Activated CD8-positive, alpha-beta memory T cell treated with anti-CD3 and anti-CD28 coated beads, Interleukin-2, amount 50 U/mL, for 48 hours (primary cell): Measurements from ENCODE around the gene EFL1.
"Not testable (repeated sequence)": the region's sequence is repeated elsewhere in the genome, so short reads cannot be mapped to it uniquely, and the experiment has no call there.

Source experiments
- DNase-seq: peaks from one replicate; pipeline ENCODE4 v3.0.0-alpha.2; 2020

The EFL1 gene

GRCh38 chr15:82262422-82263026 lies at the start of gene EFL1, which contains the start of gene SAXO2:
TSS of gene EFL1 (minus strand) at chr15:82262734. CDS start at chr15:82261778, 956 bp downstream.
TSS of gene SAXO2 (plus strand) at chr15:82262818. CDS start at chr15:82262880, 62 bp downstream.
- peak; percentile 96 for DNase-seq

DNA sequence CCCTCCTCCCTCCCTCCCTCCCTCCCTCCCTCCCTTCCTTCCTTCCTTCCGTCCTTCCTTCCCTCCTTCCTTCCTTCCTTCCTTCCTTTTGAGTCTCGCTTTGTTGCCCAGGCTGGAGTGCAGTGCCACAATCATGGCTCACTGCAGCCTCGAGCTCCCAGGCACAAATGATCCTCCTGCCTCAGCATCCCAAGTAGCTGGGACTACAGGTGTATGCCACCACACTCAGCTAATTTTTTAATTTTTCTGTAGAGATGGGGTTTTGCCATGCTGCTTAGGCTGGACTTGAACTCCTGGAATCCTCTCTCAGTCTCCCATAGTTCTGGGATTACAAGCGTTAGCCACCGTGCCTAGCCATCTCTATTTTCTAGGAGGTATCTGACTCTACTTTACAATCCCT lies 48.8 kb upstream of the EFL1 start:
- DNase-seq = not testable (repeated sequence)

GRCh38 chr15:82309802-82310201 lies 47.3 kb upstream of the EFL1 start:
- no peak for DNase-seq

- DNase-seq = no peak
These were observed 45.2 kb upstream of the EFL1 start for GRCh38 chr15:82307714-82308081.

- DNase-seq = peak; percentile 44
These were observed 44.5 kb upstream of the EFL1 start for GRCh38 chr15:82306791-82307713.

DNA sequence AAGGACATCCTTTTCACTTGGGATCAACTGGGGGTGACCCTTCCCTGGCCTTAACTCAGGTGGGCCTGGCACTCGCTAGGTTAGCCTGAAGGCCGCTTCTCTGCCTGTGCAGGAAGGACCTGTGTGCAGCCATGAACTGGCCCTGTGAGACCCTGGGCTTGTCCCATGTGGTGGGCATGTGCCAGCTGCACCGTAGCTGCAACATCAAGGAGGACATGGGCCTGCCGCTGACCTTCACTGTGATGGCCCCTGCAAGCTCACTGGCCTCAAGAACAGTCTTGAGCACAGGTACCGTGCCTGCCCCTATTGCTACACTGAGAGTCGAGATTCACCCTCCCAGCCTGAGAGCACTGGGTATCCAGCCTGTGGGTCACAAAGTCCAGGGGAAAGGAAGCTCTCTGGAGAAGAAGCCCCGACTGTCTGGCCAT lies 43.1 kb upstream of the EFL1 start:
- DNase-seq = peak; percentile 42

GRCh38 chr15:82304778-82305090 lies 42.2 kb upstream of the EFL1 start:
- no peak for DNase-seq

DNA sequence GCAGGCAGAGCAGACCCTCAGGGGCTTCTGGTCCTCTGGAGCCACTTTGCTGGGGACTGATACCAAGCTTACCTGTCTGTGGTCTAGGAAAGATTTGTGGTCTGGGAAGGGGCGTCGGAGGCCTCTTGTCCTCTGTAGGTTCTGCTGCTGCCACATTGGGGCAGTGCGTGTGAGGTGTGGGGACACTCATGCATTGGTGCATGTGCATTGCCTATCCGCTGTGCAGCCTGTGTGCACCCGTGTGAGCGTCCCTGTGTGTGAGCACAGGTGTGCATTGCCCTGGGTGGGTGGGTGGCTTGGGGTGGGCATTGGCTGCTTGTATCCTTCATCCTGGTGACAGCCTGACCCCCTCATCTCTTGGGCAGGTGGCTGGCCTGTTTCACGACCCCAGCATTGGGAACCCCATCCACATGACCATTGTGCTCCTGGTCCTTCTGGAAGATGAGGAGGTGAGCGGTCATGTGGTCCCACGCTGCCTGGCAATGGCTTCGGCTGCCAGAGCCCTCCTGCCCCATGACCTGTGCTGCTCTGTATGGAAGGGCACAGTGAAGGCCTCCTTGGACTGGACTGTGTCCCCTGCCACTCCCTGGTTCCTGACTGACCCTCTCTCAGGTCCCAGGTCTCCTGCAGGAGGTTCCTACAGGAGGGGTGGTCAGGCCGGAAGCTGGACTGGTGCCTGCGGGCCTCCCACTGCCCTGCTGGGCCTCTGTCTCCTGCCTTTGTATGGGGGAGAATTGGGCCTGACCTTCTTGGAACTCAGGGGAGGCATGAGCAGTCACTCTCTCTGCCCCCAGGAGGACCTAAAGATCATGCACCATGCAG lies 41.6 kb upstream of the EFL1 start:
- DNase-seq = no peak

DNA sequence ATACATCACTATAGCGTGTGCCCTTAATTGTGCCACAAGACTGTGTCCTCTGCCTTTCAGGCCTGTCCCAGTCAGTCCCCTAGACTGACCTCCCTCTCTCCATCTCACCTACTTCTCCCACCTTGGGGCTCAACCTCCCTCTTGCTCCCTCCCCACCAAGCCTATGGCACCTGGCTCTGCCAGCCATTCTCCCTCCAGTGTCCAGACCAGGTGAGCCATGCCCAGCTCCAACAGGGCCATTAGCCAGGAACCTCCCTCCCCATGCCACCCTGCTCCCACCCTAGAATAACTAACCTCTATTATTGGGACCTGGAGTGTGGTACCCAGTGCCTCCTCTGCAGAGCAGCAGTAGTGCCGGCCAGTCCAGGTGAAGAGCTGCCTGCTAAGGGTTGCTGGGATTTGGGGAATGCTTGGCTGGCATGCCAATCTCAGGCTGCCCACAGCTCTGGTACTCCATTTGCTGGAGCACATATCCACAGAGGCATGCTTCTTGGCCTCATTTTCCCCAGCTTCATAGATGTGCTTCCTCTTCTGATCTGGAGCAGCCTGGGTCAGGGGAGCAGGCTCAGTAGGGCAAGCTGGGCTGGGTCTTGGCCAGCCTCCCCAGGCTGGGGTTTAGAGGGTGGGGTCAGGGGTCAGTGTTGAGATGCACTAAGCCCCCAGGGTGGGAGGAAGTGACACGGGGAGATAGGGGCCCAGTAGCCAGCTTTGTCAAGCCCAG lies 38.9 kb upstream of the EFL1 start:
- no peak for DNase-seq

DNA sequence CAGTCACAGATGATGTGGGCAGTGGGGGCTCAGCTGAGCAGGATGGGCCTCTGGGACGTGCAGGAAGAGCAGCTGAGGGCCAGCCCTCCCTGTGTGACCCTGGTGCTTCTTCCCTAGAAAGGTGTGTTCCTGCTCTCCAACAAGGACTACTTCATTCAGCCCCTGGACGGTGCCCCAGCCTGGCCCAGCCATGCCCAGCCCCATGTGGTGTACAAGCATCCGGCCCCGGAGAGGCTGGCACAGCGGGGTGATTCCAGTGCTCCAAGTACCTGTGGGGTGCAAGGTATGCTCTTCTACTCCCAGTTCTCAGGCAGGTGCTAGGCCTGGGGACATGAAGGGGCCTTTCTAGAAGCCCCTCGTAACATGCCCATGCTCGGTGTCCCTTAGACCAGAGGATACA lies 38.3 kb upstream of the EFL1 start:
- no peak for DNase-seq

- DNase-seq = not testable (repeated sequence)
These were observed 37.8 kb upstream of the EFL1 start for GRCh38 chr15:82300326-82300725.

- not testable (repeated sequence) for DNase-seq
These were observed 37.0 kb upstream of the EFL1 start for GRCh38 chr15:82299511-82299914.

DNA sequence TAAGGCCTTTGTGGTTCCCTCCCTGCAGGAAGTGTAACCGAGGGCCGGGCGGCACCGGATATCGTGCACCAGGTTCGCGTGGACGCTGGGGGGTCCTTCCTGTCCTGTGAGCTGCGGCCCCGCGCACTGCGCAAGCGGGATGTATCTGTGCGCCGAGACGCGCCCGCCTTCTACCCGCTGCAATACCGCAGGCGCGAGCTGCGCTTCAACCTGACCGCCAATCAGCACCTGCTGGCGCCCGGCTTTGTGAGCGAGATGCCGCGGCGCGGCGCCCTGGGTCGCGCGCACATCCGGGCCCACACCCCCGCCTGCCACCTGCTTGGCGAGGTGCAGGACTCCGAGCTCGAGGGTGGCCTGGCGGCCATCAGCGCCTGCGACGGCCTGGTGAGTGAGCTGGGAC lies 36.0 kb upstream of the EFL1 start:
- peak; percentile 71 for DNase-seq

GRCh38 chr15:82298032-82298431 lies 35.5 kb upstream of the EFL1 start:
- DNase-seq = no peak

DNA sequence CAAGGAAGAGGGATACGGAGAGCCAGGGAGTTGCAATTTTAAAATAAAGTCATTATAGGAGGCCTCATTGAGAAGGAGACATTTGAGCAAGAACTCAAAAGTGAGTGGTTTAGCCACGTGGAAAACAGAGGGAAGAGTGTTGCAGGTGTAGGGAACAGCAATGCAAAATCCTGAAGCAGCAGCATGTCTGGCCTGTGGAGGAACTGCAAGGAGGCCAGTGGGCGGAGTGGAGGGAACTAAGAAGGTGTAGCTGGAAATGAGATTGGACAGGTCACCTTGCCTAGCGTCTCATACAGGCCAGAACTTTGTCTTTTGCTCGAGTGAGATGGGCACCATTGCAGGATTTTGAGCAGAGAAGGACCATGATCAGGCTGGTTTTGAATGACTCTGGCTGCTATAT lies 35.0 kb upstream of the EFL1 start:
- no peak for DNase-seq

- no peak for DNase-seq
These were observed 31.6 kb upstream of the EFL1 start for GRCh38 chr15:82294061-82294690.

DNA sequence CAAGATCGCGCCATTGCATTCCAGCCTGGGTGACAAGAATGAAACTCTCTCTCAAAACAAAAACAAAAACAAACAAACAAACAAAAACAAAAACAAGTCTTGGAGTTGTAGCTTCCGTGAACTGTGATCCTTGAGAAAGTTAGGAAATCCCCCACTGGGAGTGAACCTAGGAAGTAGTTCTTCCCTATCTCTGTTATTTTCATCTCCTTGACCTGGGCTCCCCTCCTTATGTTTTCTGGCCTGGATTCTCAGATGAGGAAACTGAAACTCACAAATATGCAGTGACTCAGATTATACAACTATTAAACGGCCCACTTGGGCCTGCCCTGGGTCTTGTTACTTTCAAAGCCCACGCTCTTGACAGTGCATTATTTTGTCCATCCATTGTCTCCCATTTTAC lies 29.7 kb upstream of the EFL1 start:
- DNase-seq = no peak

DNA sequence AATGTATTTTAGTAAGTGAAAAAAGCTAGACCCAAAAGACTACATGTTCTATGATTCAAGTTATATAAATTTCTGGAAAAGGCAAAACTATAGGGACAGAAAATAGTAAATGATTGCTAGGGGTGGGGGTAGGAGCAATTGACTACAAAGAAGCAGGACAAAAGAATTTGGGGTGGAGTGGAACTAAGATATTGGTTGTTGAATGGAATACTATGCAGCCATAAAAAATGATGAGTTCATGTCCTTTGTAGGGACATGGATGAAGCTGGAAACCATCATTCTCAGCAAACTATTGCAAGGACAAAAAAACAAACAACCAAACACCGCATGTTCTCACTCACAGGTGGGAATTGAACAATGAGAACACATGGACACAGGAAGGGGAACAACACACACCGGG lies 25.7 kb upstream of the EFL1 start:
- not testable (repeated sequence) for DNase-seq

DNA sequence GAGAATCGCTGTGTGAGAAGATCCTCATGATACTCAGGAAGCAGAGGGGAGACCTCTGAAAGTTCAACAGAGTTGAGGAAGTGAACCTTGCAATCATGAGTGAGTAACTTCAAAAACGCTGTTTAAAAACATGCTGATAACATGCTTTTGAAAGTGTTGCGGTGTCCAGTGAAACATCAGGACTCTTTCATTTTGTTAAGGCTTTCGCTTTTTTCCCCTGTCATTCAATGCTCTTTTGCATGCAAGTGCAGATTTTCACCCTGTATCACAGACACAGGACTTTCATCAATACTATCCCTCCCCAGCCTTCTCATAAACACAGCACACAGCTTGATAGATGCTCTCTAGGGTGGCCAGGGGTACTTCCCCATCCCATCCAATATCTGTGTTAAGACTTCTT lies 23.9 kb upstream of the EFL1 start:
- not testable (repeated sequence) for DNase-seq

DNA sequence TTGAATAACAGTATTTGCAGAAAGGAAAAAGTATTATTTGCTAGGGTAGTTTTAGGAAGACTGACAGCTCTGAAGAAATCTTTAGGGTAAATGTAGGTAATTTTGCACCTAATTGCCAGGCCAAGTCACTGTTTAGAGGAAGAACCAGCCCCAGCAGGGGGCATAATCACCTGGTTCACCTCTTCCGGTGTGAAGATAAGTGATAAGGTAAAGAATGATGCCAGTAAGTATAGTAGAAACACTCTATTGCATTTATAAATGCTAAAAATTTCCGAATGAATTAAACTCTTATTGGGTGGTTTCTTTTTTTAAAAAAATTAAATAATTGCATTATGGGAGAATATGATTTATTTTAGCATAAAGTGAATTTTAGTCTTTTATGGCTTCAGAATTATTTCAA lies 21.8 kb upstream of the EFL1 start:
- DNase-seq = not testable (repeated sequence)

DNA sequence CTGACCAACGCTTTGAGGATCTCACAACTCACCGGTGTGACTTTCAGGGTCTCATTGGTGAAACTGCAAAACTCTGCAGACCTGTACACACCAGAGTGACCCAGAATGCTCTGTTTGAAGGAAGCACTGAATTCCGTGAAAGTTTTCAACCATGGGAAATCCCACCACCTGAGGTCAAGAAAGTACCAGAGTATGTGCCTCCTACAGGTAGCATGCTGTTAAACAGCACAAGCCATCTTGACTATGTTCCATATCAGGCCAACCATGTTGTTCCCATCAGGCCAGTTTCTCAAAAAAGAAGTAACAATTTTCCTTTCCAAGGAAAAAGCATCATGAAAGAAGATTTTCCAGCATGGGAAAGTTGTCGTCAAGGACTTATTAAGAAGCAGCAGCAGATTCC lies 19.9 kb upstream of the EFL1 start:
- DNase-seq = not testable (repeated sequence)

- DNase-seq = not testable (repeated sequence)
These were observed 18.7 kb upstream of the EFL1 start for GRCh38 chr15:82281276-82281675.
